ENCODE results near the gene ANKHD1.

ANKHD1 gene

DNA sequence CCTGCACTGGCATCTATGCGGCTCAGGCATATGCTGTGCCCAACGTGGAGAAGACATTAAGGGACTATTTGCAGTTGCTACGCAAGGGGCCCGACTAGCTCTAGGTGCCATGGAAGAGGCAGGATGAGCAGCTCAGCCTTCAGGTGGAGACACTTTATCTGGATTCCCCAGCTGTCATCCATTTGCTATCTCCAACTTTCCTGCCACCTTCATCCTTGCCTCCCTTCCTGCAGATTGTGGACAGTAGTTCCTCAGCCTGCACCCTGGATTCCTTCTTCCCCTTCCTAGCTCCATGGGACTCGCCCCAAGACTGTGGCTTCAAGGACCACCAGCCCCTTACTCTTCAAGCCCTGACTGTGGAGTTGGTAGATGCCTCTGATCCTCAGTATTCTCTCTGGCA, 165.0 kb downstream of the ANKHD1 start:
- H3K4me3 ChIP-seq (replicated peaks; ENCODE audit: low read depth, low read length), result no peak overlapping the region
- no peak for TF ChIP-seq CTCF (IDR thresholded peaks at IDR 0.05; ENCODE audit: low read depth, low read length, missing control alignments)

DNA sequence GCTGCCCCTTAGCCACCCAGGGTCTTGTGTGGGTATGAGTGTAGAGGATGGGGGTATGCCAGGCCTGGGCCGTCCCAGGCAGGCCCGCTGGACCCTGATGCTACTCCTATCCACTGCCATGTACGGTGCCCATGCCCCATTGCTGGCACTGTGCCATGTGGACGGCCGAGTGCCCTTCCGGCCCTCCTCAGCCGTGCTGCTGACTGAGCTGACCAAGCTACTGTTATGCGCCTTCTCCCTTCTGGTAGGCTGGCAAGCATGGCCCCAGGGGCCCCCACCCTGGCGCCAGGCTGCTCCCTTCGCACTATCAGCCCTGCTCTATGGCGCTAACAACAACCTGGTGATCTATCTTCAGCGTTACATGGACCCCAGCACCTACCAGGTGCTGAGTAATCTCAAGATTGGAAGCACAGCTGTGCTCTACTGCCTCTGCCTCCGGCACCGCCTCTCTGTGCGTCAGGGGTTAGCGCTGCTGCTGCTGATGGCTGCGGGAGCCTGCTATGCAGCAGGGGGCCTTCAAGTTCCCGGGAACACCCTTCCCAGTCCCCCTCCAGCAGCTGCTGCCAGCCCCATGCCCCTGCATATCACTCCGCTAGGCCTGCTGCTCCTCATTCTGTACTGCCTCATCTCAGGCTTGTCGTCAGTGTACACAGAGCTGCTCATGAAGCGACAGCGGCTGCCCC, 165.6 kb downstream of the ANKHD1 start:
- no peak overlapping the region for H3K4me3 ChIP-seq (replicated peaks; ENCODE audit: low read depth, low read length)
- DNase-seq (ENCODE audit: extremely low read depth, low read depth), result no peak
- TF ChIP-seq CTCF (IDR thresholded peaks at IDR 0.05; ENCODE audit: low read depth, low read length, missing control alignments), result no peak

More for the DNA sequence above, 165.0 kb downstream of the ANKHD1 start:
- DNase-seq (ENCODE audit: extremely low read depth, low read depth), result no peak

- H3K4me3 ChIP-seq (replicated peaks; ENCODE audit: low read depth, low read length), result no peak overlapping the region
- no peak for TF ChIP-seq CTCF (IDR thresholded peaks at IDR 0.05; ENCODE audit: low read depth, low read length, missing control alignments)
- DNase-seq (ENCODE audit: extremely low read depth, low read depth), result no peak
These were observed 166.2 kb downstream of the ANKHD1 start for GRCh38 chr5:140567871-140568270.

- no peak for DNase-seq (ENCODE audit: extremely low read depth, low read depth)
- TF ChIP-seq CTCF (IDR thresholded peaks at IDR 0.05; ENCODE audit: low read depth, low read length, missing control alignments), result no peak
- H3K4me3 ChIP-seq (replicated peaks; ENCODE audit: low read depth, low read length), result no peak overlapping the region
These were observed 166.9 kb downstream of the ANKHD1 start for GRCh38 chr5:140568443-140569063.

DNA sequence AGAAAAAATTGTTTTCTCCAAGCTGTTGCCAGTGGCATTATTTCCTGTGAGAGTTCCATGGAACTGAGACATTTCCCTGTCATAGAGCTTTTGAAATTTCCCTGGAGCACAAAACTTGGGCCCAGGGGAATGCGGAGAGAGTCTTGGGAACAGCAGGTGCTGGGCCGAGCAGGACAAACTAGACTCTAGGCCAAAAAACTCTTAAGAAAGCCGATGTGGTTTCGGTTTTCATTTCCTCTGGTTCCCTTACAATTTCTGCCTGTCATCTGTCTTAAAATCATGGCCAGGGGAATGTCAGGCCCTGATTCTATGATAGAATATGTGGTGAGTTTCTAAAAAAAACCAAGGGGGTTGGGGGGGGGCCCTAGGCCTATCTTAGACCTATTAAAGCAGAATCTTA, 167.6 kb downstream of the ANKHD1 start:
- TF ChIP-seq CTCF (IDR thresholded peaks at IDR 0.05; ENCODE audit: low read depth, low read length, missing control alignments), result no peak
- no peak for DNase-seq (ENCODE audit: extremely low read depth, low read depth)
- H3K4me3 ChIP-seq (replicated peaks; ENCODE audit: low read depth, low read length), result no peak overlapping the region

DNA sequence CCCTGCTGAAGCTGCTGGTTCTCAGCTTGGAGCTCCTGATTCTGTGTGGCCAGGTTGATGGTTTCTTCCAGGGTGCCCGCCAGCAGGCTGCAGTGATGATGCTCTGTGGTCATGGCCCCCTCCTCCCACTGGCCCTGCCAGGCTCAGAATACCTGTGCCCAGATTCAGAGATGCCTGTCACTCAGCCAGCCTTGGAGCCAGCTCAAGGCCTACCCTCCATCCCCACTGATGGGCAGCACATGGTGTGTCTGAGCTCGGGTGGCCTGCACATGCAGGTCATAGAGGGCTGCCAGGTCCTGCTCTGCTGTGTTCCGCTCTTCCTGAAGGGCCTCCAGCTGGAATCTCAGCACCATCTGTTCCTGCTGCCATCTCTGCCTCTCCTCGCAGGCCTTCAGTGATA, 168.4 kb downstream of the ANKHD1 start:
- no peak for TF ChIP-seq CTCF (IDR thresholded peaks at IDR 0.05; ENCODE audit: low read depth, low read length, missing control alignments)
- no peak for DNase-seq (ENCODE audit: extremely low read depth, low read depth)
- H3K4me3 ChIP-seq (replicated peaks; ENCODE audit: low read depth, low read length), result no peak overlapping the region

All from HFF-Myc (cell line).